Stimulated activated memory B cell treated with anti-CD40 and anti-IgM and Interleukin-4, amounts not matched to agents 10 μg/mL and 1 μg/mL and 100 μg/mL, for 72 hours (primary cell): ENCODE results near the gene DCUN1D5.

Source experiments
- ATAC-seq: fragments of 150-1000 bp; cut with Tn5 transposase; 2 replicates; pipeline ENCODE4 v1.10.0; 2021
- H3K27ac Mint-ChIP-seq: one replicate; pipeline ENCODE4 v1.8.0; 2022; ENCODE audit warnings: mild to moderate bottlenecking, mixed read lengths
- H3K27me3 Mint-ChIP-seq: one replicate; pipeline ENCODE4 v1.8.0; 2022; ENCODE audit warnings: mixed read lengths
- H3K36me3 Mint-ChIP-seq: one replicate; pipeline ENCODE4 v1.8.0; 2022; ENCODE audit warnings: mixed read lengths
- H3K4me1 Mint-ChIP-seq: one replicate; pipeline ENCODE4 v1.8.0; 2022; ENCODE audit warnings: mixed read lengths
- H3K4me3 Mint-ChIP-seq: one replicate; pipeline ENCODE4 v1.8.0; 2022; ENCODE audit warnings: mild to moderate bottlenecking, moderate library complexity, mixed read lengths
- H3K9me3 Mint-ChIP-seq: one replicate; pipeline ENCODE4 v1.8.0; 2022; ENCODE audit warnings: mixed read lengths

The DCUN1D5 gene

GRCh38 chr11:103091801-103092524, at the start of gene DCUN1D5:
Gene DCUN1D5, minus strand, starts transcription at chr11:103092160. Its CDS starts 288 bp downstream, at chr11:103091872.
- peaks cover 6% of the 10 kb centered on the region for H3K36me3 Mint-ChIP-seq
- peaks cover 18% of the 10 kb centered on the region for H3K4me1 Mint-ChIP-seq
- ATAC-seq: peak; percentile 100

GRCh38 chr11:103125462-103125861, 33.5 kb upstream of the DCUN1D5 start:
- H3K27ac Mint-ChIP-seq: no peak overlapping the region
- H3K36me3 Mint-ChIP-seq: no peaks in the 10 kb centered on the region
- no peak overlapping the region for H3K4me3 Mint-ChIP-seq
- H3K9me3 Mint-ChIP-seq: no peaks in the 10 kb centered on the region
- no peak for ATAC-seq
- no peaks in the 10 kb centered on the region for H3K27me3 Mint-ChIP-seq
- no peaks in the 10 kb centered on the region for H3K4me1 Mint-ChIP-seq

More at GRCh38 chr11:103091801-103092524, at the start of gene DCUN1D5:
- H3K27ac Mint-ChIP-seq: peak within 1 kb of the TSS; percentile 92
- H3K4me3 Mint-ChIP-seq: peak within 1 kb of the TSS; percentile 95
- peaks cover 35% of the 10 kb centered on the region for H3K27me3 Mint-ChIP-seq
- no peaks in the 10 kb centered on the region for H3K9me3 Mint-ChIP-seq

GRCh38 chr11:103114836-103115235, 22.9 kb upstream of the DCUN1D5 start:
- Mint-ChIP-seq H3K36me3 (no peaks in the 10 kb centered on the region), H3K4me1 (no peaks in the 10 kb centered on the region), H3K9me3 (no peaks in the 10 kb centered on the region), H3K4me3 (no peak overlapping the region), H3K27ac (no peak overlapping the region), H3K27me3 (no peaks in the 10 kb centered on the region)
- no peak for ATAC-seq

GRCh38 chr11:103112364-103112763, 20.4 kb upstream of the DCUN1D5 start:
- Mint-ChIP-seq H3K36me3 (no peaks in the 10 kb centered on the region), H3K27ac (no peak overlapping the region)
- no peak for ATAC-seq

GRCh38 chr11:103111400-103111799, 19.4 kb upstream of the DCUN1D5 start:
- Mint-ChIP-seq H3K27ac (no peak overlapping the region), H3K36me3 (no peaks in the 10 kb centered on the region), H3K4me3 (no peak overlapping the region), H3K27me3 (no peaks in the 10 kb centered on the region), H3K9me3 (no peaks in the 10 kb centered on the region), H3K4me1 (no peaks in the 10 kb centered on the region)
- no peak for ATAC-seq

More at GRCh38 chr11:103112364-103112763, 20.4 kb upstream of the DCUN1D5 start:
- H3K4me1 Mint-ChIP-seq: no peaks in the 10 kb centered on the region
- H3K27me3 Mint-ChIP-seq: no peaks in the 10 kb centered on the region
- H3K4me3 Mint-ChIP-seq: no peak overlapping the region
- no peaks in the 10 kb centered on the region for H3K9me3 Mint-ChIP-seq

- ATAC-seq: no peak
- no peaks in the 10 kb centered on the region for H3K4me1 Mint-ChIP-seq
- H3K36me3 Mint-ChIP-seq: no peaks in the 10 kb centered on the region
- no peaks in the 10 kb centered on the region for H3K27me3 Mint-ChIP-seq
- H3K27ac Mint-ChIP-seq: no peak overlapping the region
- H3K9me3 Mint-ChIP-seq: no peaks in the 10 kb centered on the region
- no peak overlapping the region for H3K4me3 Mint-ChIP-seq
Observed at GRCh38 chr11:103110391-103110790, 18.4 kb upstream of the DCUN1D5 start.

GRCh38 chr11:103109818-103110388, 17.9 kb upstream of the DCUN1D5 start:
- no peaks in the 10 kb centered on the region for H3K36me3 Mint-ChIP-seq
- no peaks in the 10 kb centered on the region for H3K9me3 Mint-ChIP-seq
- H3K27me3 Mint-ChIP-seq: no peaks in the 10 kb centered on the region
- H3K4me1 Mint-ChIP-seq: no peaks in the 10 kb centered on the region
- peak overlapping the region; percentile 77 for H3K27ac Mint-ChIP-seq
- H3K4me3 Mint-ChIP-seq: peak overlapping the region; percentile 96
- ATAC-seq: peak; percentile 58

- Mint-ChIP-seq H3K9me3 (no peaks in the 10 kb centered on the region), H3K27me3 (no peaks in the 10 kb centered on the region), H3K4me3 (peak within 1 kb of the TSS; percentile 96), H3K27ac (peak within 1 kb of the TSS; percentile 77), H3K36me3 (no peaks in the 10 kb centered on the region), H3K4me1 (no peaks in the 10 kb centered on the region)
- ATAC-seq: peak; percentile 98
Observed at GRCh38 chr11:103108933-103109817, 17.2 kb upstream of the DCUN1D5 start, which contains the start of gene DYNC2H1. Gene DYNC2H1, plus strand, starts transcription at chr11:103109426. Its CDS starts 149 bp downstream, at chr11:103109575.

GRCh38 chr11:103097279-103097678, 5.3 kb upstream of the DCUN1D5 start:
- Mint-ChIP-seq H3K9me3 (no peaks in the 10 kb centered on the region), H3K27ac (no peak overlapping the region), H3K36me3 (peaks cover 6% of the 10 kb centered on the region), H3K27me3 (peaks cover 53% of the 10 kb centered on the region), H3K4me1 (peaks cover 5% of the 10 kb centered on the region), H3K4me3 (no peak overlapping the region)
- no peak for ATAC-seq

GRCh38 chr11:103091064-103091800, 728 bp downstream of the DCUN1D5 start:
- Mint-ChIP-seq H3K36me3 (peaks cover 10% of the 10 kb centered on the region), H3K27ac (peak overlapping the region; percentile 92), H3K4me3 (peak overlapping the region; percentile 95), H3K9me3 (no peaks in the 10 kb centered on the region), H3K27me3 (peaks cover 28% of the 10 kb centered on the region), H3K4me1 (peaks cover 18% of the 10 kb centered on the region)
- ATAC-seq: peak; percentile 79

GRCh38 chr11:103086461-103086860, 5.5 kb downstream of the DCUN1D5 start:
- H3K4me1 Mint-ChIP-seq: peaks cover 11% of the 10 kb centered on the region
- no peaks in the 10 kb centered on the region for H3K9me3 Mint-ChIP-seq
- H3K27ac Mint-ChIP-seq: no peak overlapping the region

GRCh38 chr11:103085758-103086365, 6.1 kb downstream of the DCUN1D5 start:
- Mint-ChIP-seq H3K27ac (no peak overlapping the region), H3K9me3 (no peaks in the 10 kb centered on the region), H3K4me3 (no peak overlapping the region), H3K36me3 (peaks cover 11% of the 10 kb centered on the region), H3K27me3 (no peaks in the 10 kb centered on the region), H3K4me1 (peaks cover 7% of the 10 kb centered on the region)
- ATAC-seq: no peak

More at GRCh38 chr11:103086461-103086860, 5.5 kb downstream of the DCUN1D5 start:
- H3K27me3 Mint-ChIP-seq: no peaks in the 10 kb centered on the region
- no peak for ATAC-seq
- H3K36me3 Mint-ChIP-seq: peaks cover 11% of the 10 kb centered on the region
- H3K4me3 Mint-ChIP-seq: no peak overlapping the region

GRCh38 chr11:103079833-103080232, 12.1 kb downstream of the DCUN1D5 start:
- peaks cover 40% of the 10 kb centered on the region for H3K36me3 Mint-ChIP-seq
- H3K27me3 Mint-ChIP-seq: no peaks in the 10 kb centered on the region
- ATAC-seq: no peak
- H3K27ac Mint-ChIP-seq: no peak overlapping the region
- H3K4me3 Mint-ChIP-seq: no peak overlapping the region
- no peaks in the 10 kb centered on the region for H3K4me1 Mint-ChIP-seq
- H3K9me3 Mint-ChIP-seq: no peaks in the 10 kb centered on the region

GRCh38 chr11:103078710-103079109, 13.2 kb downstream of the DCUN1D5 start:
- no peaks in the 10 kb centered on the region for H3K9me3 Mint-ChIP-seq
- no peak overlapping the region for H3K27ac Mint-ChIP-seq
- no peaks in the 10 kb centered on the region for H3K4me1 Mint-ChIP-seq
- H3K36me3 Mint-ChIP-seq: peaks cover 43% of the 10 kb centered on the region
- H3K4me3 Mint-ChIP-seq: no peak overlapping the region
- no peak for ATAC-seq
- H3K27me3 Mint-ChIP-seq: no peaks in the 10 kb centered on the region
